ENCODE measurements around the gene TPX2.

DNA sequence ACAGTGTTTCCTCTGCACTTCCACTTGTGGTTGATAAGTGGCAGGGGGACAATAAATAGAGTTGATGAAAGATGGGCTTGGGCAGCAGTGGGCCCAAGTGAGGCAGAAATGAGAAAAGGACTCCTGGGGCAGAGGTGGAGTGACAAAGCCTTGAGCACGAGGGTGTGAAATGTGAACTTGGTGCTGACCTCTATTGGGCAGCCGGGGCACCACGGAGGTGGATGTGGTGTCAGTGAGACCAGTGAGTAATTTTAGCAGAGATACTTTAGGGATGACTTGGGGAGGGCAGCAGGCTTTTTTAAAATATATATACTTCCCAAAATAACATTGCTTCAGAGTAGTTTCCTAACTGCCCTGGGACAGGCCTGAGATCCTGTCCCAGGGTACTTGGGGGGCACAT lies 49.5 kb downstream of the TPX2 start:
- no peak for TF ChIP-seq EZH2phosphoT487 (IDR thresholded peaks at IDR 0.05)
- TF ChIP-seq, protein P1, sequence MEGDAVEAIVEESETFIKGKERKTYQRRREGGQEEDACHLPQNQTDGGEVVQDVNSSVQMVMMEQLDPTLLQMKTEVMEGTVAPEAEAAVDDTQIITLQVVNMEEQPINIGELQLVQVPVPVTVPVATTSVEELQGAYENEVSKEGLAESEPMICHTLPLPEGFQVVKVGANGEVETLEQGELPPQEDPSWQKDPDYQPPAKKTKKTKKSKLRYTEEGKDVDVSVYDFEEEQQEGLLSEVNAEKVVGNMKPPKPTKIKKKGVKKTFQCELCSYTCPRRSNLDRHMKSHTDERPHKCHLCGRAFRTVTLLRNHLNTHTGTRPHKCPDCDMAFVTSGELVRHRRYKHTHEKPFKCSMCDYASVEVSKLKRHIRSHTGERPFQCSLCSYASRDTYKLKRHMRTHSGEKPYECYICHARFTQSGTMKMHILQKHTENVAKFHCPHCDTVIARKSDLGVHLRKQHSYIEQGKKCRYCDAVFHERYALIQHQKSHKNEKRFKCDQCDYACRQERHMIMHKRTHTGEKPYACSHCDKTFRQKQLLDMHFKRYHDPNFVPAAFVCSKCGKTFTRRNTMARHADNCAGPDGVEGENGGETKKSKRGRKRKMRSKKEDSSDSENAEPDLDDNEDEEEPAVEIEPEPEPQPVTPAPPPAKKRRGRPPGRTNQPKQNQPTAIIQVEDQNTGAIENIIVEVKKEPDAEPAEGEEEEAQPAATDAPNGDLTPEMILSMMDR (IDR thresholded peaks at IDR 0.05): no peak
- TF ChIP-seq EZH2 (IDR thresholded peaks at IDR 0.05): no peak
